Fibroblast of pulmonary artery (primary cell): ENCODE results near the gene DDO.

ENCODE experiments used
- DNase-seq: peaks from one replicate; pipeline ENCODE4 v3.0.0-alpha.2; 2010; ENCODE audit warnings: low read depth
- H3K4me3 ChIP-seq: replicated peaks from 2 replicates; pipeline ENCODE4 v1.5.1; 2011; ENCODE audit warnings: low read depth, mild to moderate bottlenecking, control low read depth, low read length, moderate library complexity
- CTCF ChIP-seq: IDR thresholded peaks from 2 replicates; pipeline ENCODE4 v1.5.1; 2011; ENCODE audit warnings: mild to moderate bottlenecking, control low read depth, low read length, inconsistent platforms; ENCODE audit errors: missing control alignments

The DDO gene

GRCh38 chr6:110434961-110435602 is 19.7 kb upstream of the DDO start:
- no peak for DNase-seq
- no peak for TF ChIP-seq CTCF
- H3K4me3 ChIP-seq = no peak overlapping the region

GRCh38 chr6:110432285-110432900 is 17.0 kb upstream of the DDO start:
- DNase-seq = no peak
- H3K4me3 ChIP-seq = no peak overlapping the region
- TF ChIP-seq CTCF = no peak

DNA sequence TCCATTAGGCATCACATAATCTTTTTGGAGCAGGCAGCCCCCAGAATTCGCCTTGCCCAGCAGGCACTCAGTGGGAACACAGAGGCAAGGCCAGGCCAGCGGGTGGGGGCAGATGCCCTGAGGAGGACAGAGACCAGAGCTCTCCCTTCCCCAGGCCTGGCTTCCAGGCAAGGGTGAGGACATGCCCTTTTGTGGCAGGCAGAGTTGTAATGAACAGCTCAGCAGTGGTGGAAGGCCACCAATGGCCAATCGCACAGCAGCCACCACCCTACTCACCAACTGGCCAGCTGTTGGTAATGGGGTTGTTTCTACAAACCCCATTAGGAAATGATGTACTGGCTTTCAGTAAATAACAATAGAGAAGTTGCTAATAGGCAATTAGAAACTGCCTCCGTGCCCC is 15.4 kb upstream of the DDO start:
- no peak overlapping the region for H3K4me3 ChIP-seq
- no peak for TF ChIP-seq CTCF
- no peak for DNase-seq

- no peak overlapping the region for H3K4me3 ChIP-seq
- no peak for DNase-seq
- TF ChIP-seq CTCF = no peak
Measured at GRCh38 chr6:110430236-110430635, 14.9 kb upstream of the DDO start.

DNA sequence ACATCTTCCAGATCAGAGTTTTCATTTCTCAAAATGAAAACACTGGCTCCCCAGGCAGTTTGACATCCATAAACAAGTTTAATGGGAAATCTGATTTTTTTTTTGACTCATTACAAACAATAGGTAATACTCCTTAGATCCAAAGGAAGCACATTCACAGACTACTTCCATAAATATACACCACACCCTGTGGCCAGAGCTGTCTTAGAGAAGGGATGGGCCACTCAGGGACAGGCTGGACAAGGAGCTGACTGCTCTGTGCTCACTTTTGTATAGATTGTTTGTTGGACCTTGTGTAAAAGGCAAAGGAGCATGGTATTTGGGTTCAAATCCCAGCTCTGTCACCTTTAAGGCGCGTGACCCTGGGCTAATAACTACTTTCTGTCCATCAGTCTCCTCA is 12.8 kb upstream of the DDO start:
- no peak for TF ChIP-seq CTCF
- no peak overlapping the region for H3K4me3 ChIP-seq
- no peak for DNase-seq

GRCh38 chr6:110425816-110426215 is 10.4 kb upstream of the DDO start:
- no peak for TF ChIP-seq CTCF
- H3K4me3 ChIP-seq = no peak overlapping the region
- DNase-seq = no peak

GRCh38 chr6:110422444-110422822 is 7.1 kb upstream of the DDO start:
- no peak for DNase-seq
- no peak overlapping the region for H3K4me3 ChIP-seq
- no peak for TF ChIP-seq CTCF
